Body of pancreas (tissue), 4 donors: ENCODE data around the gene PRRC2A.

Source experiments
- CTCF ChIP-seq, 7 experiments: fragments of 450-650 bp in 4 of 7; fragments of 200-600 bp in 3 of 7; sonication (generic) in 3 of 7; IDR thresholded peaks; one replicate each; pipeline ENCODE4 v1.5.1; 2016 to 2019; ENCODE audit warnings: antibody characterized with exemption in 7 of 7
- POLR2A ChIP-seq, 3 donors: fragments of 450-650 bp; IDR thresholded peaks; one replicate each; pipeline ENCODE4 v1.6.1; 2016; ENCODE audit warnings: antibody characterized with exemption in 3 of 3, mild to moderate bottlenecking in 2 of 3

GRCh38 chr6:31615748-31616147, 4.8 kb upstream of the PRRC2A start:
- TF ChIP-seq CTCF (IDR thresholded peaks at IDR 0.05) = no peak
- no peak for TF ChIP-seq POLR2A (IDR thresholded peaks at IDR 0.05)
